Brain microvascular endothelial cell (primary cell): ENCODE measurements around the gene PTTG1IP.

Experiments used
- DNase-seq: peaks from one replicate; pipeline ENCODE4 v3.0.0-alpha.2; 2020
- H3K27ac ChIP-seq: fragments of 250-450 bp; sonication (Bioruptor Pico); 2 replicates; pipeline ENCODE4 v1.5.1; 2020; ENCODE audit warnings: mild to moderate bottlenecking, moderate library complexity
- H3K27me3 ChIP-seq: fragments of 250-450 bp; sonication (Bioruptor Pico); replicated peaks from 2 replicates; pipeline ENCODE4 v1.5.1; 2020; ENCODE audit warnings: mild to moderate bottlenecking
- H3K36me3 ChIP-seq: fragments of 250-450 bp; sonication (Bioruptor Pico); replicated peaks from 2 replicates; pipeline ENCODE4 v1.5.1; 2020; ENCODE audit warnings: mild to moderate bottlenecking
- H3K4me3 ChIP-seq: 2 replicates; pipeline ENCODE4 v1.5.1; 2011; ENCODE audit warnings: low read depth, mild to moderate bottlenecking, control low read depth, low read length, moderate library complexity
- in situ Hi-C: cut with HindIII; loops from 2 replicates; pipeline ENCODE4 v1.10.0; 2017; ENCODE audit warnings: low sequenced_read_pairs, low pct_ligation_motif_present
- TF ChIP-seq, protein P1 (sequence below): IDR thresholded peaks from 2 replicates; pipeline ENCODE4 v1.5.1; 2011; ENCODE audit warnings: low read depth, mild to moderate bottlenecking, moderate library complexity, low read length, control low read depth, inconsistent platforms; ENCODE audit errors: missing control alignments

PTTG1IP gene

DNA sequence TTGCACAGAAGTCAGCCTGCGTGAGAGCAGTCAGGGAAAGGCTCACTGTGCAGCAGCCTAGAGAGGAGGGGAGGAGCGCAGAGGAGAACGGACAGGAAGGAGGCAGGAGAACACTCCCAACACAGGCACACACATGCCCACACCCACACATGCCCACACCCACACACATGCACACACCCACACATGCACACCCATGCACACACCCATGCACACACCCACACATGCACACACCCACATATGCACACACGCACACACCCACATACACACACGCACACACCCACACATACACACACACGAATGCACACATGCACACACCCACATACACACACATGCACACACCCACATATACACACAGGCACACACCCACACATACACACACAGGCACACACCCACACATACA, 62.7 kb downstream of the PTTG1IP start:
- H3K4me3 ChIP-seq: no peak overlapping the region
- in situ Hi-C loops: no loop called here
- no peak overlapping the region for H3K27ac ChIP-seq
- TF ChIP-seq, protein P1, sequence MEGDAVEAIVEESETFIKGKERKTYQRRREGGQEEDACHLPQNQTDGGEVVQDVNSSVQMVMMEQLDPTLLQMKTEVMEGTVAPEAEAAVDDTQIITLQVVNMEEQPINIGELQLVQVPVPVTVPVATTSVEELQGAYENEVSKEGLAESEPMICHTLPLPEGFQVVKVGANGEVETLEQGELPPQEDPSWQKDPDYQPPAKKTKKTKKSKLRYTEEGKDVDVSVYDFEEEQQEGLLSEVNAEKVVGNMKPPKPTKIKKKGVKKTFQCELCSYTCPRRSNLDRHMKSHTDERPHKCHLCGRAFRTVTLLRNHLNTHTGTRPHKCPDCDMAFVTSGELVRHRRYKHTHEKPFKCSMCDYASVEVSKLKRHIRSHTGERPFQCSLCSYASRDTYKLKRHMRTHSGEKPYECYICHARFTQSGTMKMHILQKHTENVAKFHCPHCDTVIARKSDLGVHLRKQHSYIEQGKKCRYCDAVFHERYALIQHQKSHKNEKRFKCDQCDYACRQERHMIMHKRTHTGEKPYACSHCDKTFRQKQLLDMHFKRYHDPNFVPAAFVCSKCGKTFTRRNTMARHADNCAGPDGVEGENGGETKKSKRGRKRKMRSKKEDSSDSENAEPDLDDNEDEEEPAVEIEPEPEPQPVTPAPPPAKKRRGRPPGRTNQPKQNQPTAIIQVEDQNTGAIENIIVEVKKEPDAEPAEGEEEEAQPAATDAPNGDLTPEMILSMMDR: no peak
- H3K27me3 ChIP-seq: no peaks in the 10 kb centered on the region
- peaks cover 40% of the 10 kb centered on the region for H3K36me3 ChIP-seq
- DNase-seq: no peak

DNA sequence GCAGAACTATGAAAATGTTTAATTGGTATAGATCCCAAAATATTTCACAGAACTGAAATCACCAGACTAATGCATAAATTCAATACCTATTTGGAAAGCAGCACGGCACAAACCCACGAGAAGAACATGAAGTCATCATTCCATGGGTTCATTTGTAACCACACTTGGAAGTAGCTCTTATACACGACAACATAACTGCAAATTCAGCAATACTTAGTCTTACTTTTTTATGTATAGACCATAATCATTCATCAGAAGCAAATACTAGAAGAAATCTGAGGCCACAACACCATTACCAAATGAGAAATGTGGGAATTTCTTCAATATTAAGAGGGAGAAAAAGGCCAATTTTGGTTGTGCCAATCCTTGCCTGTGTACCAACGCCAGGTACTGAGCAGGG, 67.6 kb downstream of the PTTG1IP start:
- Histone ChIP-seq H3K36me3 (peaks cover 48% of the 10 kb centered on the region), H3K27ac (no peak overlapping the region), H3K4me3 (no peak overlapping the region), H3K27me3 (no peaks in the 10 kb centered on the region)
- no peak for DNase-seq
- in situ Hi-C loops: loop anchor here (10.0 kb wide), 1 partner anchor 49 kb away; no protein-coding TSS in a partner anchor
- TF ChIP-seq, protein P1: no peak

DNA sequence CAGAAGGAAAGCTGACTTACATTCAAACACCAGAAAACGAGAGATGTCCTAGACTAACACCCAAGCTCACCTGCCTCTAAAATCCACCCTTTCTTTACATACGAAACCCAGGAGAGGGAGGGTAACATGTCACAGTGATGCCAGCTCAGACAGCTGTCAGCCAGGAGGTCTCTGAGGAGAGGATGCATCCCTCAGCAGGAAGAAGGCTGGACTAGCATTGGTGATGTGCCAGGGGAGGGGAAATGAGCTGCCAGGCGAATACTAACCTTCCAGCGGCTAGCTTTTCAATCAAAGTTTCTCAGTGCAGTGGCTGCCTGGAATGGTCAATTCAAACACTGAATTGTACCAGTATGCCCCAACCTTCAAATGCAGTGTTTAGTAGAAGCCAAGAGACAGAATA, 68.3 kb downstream of the PTTG1IP start:
- DNase-seq: no peak
- TF ChIP-seq, protein P1: no peak
- in situ Hi-C loops: loop anchor here (10.0 kb wide), 1 partner anchor 50 kb away; no protein-coding TSS in a partner anchor
- Histone ChIP-seq H3K4me3 (no peak overlapping the region), H3K27me3 (no peaks in the 10 kb centered on the region), H3K27ac (no peak overlapping the region), H3K36me3 (peaks cover 45% of the 10 kb centered on the region)

DNA sequence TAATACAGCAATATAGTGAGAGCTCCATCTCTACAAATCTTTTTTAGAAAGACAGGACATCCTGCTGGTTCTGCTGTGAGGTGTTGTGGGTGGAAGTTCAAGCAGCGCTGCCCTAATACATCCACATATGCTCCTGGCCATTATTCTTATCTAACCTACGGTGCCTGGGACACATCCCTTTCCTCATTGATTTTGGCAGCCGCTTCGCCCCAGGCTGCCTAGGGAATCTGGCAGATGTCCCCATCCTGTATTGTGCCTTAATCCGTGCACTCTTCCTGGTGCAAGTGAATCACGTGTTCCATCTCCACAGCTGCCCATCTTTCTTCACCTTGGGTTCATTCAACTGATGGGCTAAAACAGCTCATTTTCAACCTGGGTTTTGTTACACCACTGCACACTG, 68.7 kb downstream of the PTTG1IP start:
- in situ Hi-C loops: loop anchor here (10.0 kb wide), 1 partner anchor 50 kb away; no protein-coding TSS in a partner anchor
- no peaks in the 10 kb centered on the region for H3K27me3 ChIP-seq
- H3K36me3 ChIP-seq: peaks cover 41% of the 10 kb centered on the region
- TF ChIP-seq, protein P1: no peak
- no peak overlapping the region for H3K4me3 ChIP-seq
- DNase-seq: no peak
- H3K27ac ChIP-seq: no peak overlapping the region

DNA sequence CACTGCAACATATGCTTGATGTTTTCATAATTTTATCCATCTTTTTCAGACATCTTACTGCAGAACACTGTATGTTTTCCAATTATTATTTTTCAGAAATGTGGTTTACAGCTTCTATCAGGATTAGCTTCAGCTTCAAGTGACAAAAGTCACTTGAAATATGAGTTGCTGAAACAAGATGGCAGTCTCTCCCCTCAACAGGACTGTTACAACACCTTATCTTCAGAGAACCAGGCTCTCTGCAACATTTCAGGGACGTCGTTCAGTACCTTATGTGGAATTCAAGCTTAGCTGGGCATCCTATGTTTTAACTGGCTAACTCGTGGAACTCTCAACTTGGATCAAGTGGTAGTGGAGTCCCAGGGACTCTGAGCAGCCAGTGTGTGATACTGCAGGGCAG, 69.8 kb downstream of the PTTG1IP start:
- peaks cover 33% of the 10 kb centered on the region for H3K36me3 ChIP-seq
- no peaks in the 10 kb centered on the region for H3K27me3 ChIP-seq
- no peak overlapping the region for H3K4me3 ChIP-seq
- TF ChIP-seq, protein P1: no peak
- no peak overlapping the region for H3K27ac ChIP-seq
- DNase-seq: no peak
- in situ Hi-C loops: loop anchor here (10.0 kb wide), 1 partner anchor 51 kb away; no protein-coding TSS in a partner anchor
